ENCODE results near the gene RDX.
"Not testable (repeated sequence)": the region's sequence is repeated elsewhere in the genome, so short reads cannot be mapped to it uniquely, and the experiment has no call there.

RDX gene

DNA sequence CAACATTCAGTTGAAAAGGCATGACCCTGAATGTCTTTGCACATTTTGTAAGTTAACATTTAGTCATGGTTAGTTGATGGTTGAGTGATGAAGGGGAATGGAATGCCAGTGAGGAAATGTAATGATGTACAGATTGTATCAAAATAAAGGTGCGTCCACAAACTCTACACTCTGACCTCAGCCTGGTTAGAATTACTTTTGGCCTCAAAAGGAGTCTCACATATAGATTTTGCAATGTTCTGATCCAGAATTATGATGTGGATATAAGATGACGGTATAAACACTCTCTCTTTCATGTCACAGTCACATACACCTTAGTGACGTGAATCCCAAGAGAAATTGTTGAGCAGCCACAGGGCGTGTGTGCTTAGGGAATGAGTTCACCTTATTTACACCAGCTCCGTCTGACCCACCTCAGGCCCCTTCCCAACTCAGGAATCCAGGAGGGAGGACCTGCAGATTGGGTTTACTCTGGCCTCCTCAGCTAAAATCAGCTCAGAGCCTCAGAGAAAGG lies 100.1 kb downstream of the RDX start:
- no peak for TF ChIP-seq CTCF (conservative IDR thresholded peaks at IDR 0.05; ENCODE audit: control insufficient read depth, insufficient read depth, low read depth, low read length)
- peak; percentile 99 for DNase-seq (ENCODE audit: low read depth)
- H3K4me3 ChIP-seq (ENCODE audit: control insufficient read depth, low read depth, low read length) = no peak overlapping the region

- not testable (repeated sequence) for H3K4me3 ChIP-seq (ENCODE audit: control insufficient read depth, low read depth, low read length)
- DNase-seq (ENCODE audit: low read depth) = peak; percentile 94
Observed at GRCh38 chr11:110194211-110194766, 102.1 kb downstream of the RDX start.

- not testable (repeated sequence) for DNase-seq (ENCODE audit: low read depth); H3K4me3 ChIP-seq (ENCODE audit: control insufficient read depth, low read depth, low read length)
Observed at GRCh38 chr11:110192604-110193282, 103.7 kb downstream of the RDX start.

DNA sequence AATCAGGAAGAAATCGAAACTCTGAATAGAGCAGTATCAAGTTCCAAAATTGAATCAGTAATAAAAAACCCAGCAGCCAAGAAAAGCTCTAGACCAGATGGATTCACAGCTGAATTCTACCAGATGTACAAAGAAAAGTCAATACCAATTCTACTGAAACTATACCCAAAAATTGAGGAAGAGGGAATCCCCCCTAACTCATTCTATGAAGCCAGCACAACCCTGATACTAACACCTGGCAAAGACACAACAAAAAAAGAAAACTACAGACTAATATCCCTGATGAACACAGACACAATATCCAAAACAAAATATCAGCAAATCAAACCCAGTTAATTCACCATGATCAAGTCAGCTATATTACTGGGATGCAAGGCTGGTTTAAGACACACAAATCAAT lies 105.5 kb downstream of the RDX start:
- no peak overlapping the region for H3K4me3 ChIP-seq (ENCODE audit: control insufficient read depth, low read depth, low read length)
- no peak for TF ChIP-seq CTCF (conservative IDR thresholded peaks at IDR 0.05; ENCODE audit: control insufficient read depth, insufficient read depth, low read depth, low read length)
- DNase-seq (ENCODE audit: low read depth) = no peak

- TF ChIP-seq CTCF (conservative IDR thresholded peaks at IDR 0.05; ENCODE audit: control insufficient read depth, insufficient read depth, low read depth, low read length) = no peak
- DNase-seq (ENCODE audit: low read depth) = no peak
- H3K4me3 ChIP-seq (ENCODE audit: control insufficient read depth, low read depth, low read length) = no peak overlapping the region
Observed at GRCh38 chr11:110187731-110188130, 108.7 kb downstream of the RDX start.

DNA sequence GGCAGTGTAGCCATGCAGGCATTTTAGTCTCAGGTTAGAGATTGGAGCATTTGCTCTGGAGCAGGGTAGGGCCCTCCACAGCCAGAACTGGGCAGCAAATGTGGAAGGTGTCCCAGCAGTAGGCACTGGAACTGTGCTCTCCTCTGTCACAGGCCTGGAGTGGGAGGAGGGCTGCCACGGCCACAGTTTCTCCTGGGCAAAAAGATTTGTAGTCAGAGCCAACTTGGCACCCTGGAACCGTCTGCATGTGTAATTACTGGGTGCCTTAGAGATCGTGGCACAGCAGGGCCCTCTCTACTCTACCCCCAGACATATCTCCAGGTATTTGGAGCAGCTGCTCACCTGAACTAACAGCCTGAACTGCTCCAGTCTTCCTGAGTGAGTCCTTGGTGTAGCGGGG lies 109.5 kb downstream of the RDX start:
- no peak overlapping the region for H3K4me3 ChIP-seq (ENCODE audit: control insufficient read depth, low read depth, low read length)
- no peak for DNase-seq (ENCODE audit: low read depth)
- no peak for TF ChIP-seq CTCF (conservative IDR thresholded peaks at IDR 0.05; ENCODE audit: control insufficient read depth, insufficient read depth, low read depth, low read length)

GRCh38 chr11:110186456-110186855 lies 110.0 kb downstream of the RDX start:
- no peak for TF ChIP-seq CTCF (conservative IDR thresholded peaks at IDR 0.05; ENCODE audit: control insufficient read depth, insufficient read depth, low read depth, low read length)
- H3K4me3 ChIP-seq (ENCODE audit: control insufficient read depth, low read depth, low read length) = no peak overlapping the region
- DNase-seq (ENCODE audit: low read depth) = no peak

GRCh38 chr11:110185599-110185998 lies 110.8 kb downstream of the RDX start:
- no peak overlapping the region for H3K4me3 ChIP-seq (ENCODE audit: control insufficient read depth, low read depth, low read length)
- DNase-seq (ENCODE audit: low read depth) = no peak
- TF ChIP-seq CTCF (conservative IDR thresholded peaks at IDR 0.05; ENCODE audit: control insufficient read depth, insufficient read depth, low read depth, low read length) = no peak
